LNCAP (cell line): ENCODE measurements around the gene FOXE3.

Experiments used
- TF ChIP-seq, protein P1 (sequence below): fragments of 450-650 bp; IDR thresholded peaks from 2 replicates; pipeline ENCODE4 v1.5.1; 2017; ENCODE audit warnings: mild to moderate bottlenecking

The FOXE3 gene

DNA sequence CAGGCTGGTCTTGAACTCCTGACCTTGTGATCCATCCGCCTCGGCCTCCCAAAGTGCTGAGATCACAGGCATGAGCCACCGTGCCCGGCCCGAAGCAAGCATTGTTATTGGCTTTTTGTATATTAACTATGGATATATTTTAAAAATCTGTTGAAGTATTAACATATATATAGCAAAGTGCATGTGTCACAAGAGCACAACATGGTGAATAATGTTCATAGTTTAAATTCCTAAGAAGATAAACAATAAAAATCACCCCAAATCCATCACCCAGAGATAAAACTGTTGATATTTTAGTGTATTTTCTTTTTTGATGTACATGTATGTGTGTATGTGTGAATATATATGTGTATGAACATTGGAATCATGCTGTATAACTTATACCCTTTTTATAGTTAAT, 9.1 kb upstream of the FOXE3 start:
- TF ChIP-seq, protein P1, sequence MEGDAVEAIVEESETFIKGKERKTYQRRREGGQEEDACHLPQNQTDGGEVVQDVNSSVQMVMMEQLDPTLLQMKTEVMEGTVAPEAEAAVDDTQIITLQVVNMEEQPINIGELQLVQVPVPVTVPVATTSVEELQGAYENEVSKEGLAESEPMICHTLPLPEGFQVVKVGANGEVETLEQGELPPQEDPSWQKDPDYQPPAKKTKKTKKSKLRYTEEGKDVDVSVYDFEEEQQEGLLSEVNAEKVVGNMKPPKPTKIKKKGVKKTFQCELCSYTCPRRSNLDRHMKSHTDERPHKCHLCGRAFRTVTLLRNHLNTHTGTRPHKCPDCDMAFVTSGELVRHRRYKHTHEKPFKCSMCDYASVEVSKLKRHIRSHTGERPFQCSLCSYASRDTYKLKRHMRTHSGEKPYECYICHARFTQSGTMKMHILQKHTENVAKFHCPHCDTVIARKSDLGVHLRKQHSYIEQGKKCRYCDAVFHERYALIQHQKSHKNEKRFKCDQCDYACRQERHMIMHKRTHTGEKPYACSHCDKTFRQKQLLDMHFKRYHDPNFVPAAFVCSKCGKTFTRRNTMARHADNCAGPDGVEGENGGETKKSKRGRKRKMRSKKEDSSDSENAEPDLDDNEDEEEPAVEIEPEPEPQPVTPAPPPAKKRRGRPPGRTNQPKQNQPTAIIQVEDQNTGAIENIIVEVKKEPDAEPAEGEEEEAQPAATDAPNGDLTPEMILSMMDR: no peak

DNA sequence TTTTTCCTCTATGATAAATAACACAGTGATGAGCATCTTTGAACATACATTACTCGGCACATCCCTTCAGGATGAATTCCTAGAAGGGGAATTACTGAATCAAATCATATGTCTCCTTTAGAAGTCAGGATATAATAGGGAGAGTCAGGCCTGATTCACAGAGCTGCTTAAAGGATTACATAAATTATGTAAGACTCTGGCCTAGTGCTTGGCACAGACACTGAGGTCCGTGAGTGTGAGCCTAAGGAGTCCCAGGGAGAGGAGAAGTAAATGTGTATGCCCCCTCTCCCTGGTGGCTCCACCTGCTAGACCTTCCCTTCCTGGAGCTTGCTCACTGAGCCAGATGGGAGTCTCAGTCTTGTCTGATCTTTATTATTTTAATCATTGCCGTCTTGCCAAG, 8.6 kb upstream of the FOXE3 start:
- TF ChIP-seq, protein P1: no peak

DNA sequence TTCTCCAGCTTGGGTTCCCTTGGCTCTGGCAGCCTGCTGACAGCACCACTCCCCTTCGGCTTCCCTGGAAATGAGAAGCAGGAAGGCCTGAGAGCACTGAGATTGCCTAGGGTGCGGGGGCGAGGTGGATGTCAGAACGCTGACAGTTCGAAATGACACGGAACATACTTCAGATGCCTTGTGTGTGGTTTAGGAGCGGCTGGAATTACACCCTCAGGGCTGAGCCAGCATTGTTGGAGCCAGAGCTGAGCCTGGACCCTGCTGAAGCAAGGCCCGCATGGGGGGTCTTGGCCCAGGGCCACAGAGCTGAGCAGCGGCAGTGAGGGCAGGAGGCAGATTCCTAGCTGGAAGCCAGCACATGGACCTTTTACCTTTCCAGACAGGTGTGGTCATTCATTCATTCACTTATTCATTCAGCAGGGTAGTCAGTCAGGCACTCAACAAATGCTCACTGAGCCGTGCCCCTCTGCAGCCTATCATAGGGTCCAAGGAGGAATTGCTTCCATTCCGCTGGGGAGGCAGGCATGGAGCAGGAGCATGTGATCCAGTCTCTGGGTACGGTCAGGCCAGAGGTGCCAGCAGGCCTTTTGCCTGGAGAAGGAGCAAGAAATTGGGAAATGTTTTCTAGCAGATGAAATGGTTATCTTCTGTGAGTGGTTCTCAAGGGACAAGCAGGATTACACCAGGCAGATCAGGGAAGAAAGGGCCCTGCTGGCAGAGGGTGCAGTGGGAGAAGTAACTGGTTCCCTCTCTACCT, 6.6 kb upstream of the FOXE3 start:
- TF ChIP-seq, protein P1: no peak

DNA sequence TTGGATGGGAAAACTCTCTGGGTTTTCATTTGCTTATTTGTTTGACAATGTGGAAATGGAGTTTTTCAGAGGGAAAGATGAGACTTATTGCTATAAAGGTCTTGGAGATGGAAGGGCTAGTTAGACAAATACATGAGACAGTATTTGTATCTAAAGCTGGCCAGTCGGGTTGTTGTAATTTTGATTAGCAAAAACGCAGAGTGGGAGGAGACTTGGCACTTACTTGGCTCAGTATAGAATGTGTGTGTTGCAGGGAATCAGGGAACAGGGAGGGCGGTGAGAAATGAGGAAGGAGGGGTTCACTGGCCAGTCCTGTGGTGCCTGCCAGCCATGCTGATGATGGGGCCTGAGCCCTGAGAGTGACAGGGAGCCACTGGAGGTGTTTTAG, 6.0 kb upstream of the FOXE3 start:
- TF ChIP-seq, protein P1: no peak

DNA sequence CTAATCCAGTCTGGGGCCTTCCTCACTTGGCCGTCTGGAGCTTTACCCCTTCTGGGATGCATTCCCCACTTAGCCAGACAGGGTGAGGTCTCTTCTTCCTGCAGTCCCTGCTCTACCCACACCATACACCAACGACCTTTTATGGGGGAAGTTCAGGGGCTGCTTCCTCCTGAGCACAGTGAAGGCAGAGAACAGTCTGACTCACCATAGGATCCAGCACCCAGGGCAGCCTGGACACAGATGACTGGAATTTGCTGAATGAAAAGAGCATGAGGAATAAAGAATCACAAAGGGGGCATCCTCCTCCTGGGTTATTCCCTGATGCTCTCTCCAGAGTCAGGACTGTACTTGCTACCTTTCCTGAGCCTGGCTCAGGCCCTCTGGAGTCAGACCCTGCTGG, 4.6 kb upstream of the FOXE3 start:
- TF ChIP-seq, protein P1: no peak

DNA sequence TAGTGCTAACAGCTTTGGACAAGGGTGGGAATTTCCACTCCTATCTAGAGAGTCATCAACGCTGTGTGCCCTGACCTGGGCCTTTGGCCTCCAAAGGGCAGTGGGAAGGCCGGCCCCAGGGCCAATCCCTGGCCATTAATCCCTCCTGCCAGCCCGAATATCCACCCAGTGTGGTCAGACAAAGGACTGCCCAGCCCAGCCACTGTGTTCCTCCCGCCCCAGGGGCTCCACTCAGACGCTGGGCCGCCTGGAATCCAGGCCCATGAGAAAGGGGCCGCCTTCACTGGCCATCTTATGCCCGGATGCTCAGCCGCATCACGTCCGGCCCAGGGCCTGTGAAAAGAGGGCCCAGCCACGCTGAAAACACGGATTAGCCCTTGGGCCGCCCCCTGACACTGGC, 3.6 kb upstream of the FOXE3 start:
- TF ChIP-seq, protein P1: no peak

DNA sequence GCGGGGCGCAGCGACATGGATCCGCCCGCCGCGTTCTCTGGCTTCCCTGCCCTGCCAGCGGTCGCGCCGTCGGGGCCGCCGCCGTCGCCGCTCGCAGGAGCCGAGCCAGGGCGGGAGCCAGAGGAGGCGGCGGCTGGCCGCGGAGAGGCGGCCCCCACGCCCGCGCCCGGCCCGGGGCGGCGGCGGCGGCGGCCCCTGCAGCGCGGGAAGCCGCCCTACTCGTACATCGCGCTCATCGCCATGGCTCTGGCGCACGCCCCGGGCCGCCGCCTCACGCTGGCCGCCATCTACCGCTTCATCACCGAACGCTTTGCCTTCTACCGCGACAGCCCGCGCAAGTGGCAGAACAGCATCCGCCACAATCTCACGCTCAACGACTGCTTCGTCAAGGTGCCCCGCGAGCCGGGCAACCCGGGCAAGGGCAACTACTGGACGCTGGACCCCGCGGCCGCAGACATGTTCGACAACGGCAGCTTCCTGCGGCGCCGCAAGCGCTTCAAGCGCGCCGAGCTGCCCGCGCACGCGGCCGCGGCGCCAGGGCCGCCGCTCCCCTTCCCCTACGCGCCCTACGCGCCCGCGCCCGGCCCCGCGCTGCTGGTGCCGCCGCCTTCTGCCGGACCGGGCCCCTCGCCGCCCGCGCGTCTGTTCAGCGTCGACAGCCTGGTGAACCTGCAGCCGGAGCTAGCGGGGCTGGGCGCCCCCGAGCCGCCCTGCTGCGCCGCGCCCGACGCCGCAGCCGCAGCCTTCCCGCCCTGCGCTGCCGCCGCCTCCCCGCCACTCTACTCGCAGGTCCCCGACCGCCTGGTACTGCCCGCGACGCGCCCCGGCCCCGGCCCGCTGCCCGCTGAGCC, 459 bp downstream of the FOXE3 start:
- TF ChIP-seq, protein P1: no peak
